ENCODE data around the gene PTPRN2. TPM values are rescaled to one million over a fixed set of nuclear protein-coding genes. Genes with fewer than 3 reads are reported as not detected.

The PTPRN2 gene
- total and polyA plus RNA-seq, 2 donors = 1.7 to 1.9 TPM

- H3K27ac ChIP-seq (ENCODE audit: low read depth in 1 of 2, low read length in 1 of 2) = no peak overlapping the region
- H3K4me3 ChIP-seq (ENCODE audit: low read length in 2 of 2) = no peak overlapping the region
- DNase-seq (ENCODE audit: low read depth in 6 of 9, low spot score in 9 of 9) = no peak
- no peaks in the 10 kb centered on the region for H3K27me3 ChIP-seq (ENCODE audit: control insufficient read depth in 2 of 2, insufficient read depth in 1 of 2, low read length in 1 of 2)
- H3K9me3 ChIP-seq (ENCODE audit: control insufficient read depth in 2 of 2, insufficient read depth in 1 of 2, low read length in 1 of 2) = no peaks in the 10 kb centered on the region
- peaks cover 0 to 13% of the 10 kb centered on the region in 2 donors for H3K4me1 ChIP-seq (ENCODE audit: control insufficient read depth in 2 of 2, insufficient read depth in 2 of 2, low read length in 2 of 2)
- WGBS = 98% methylated on average over 28 of the region's 28 CpGs
- no peaks in the 10 kb centered on the region for H3K36me3 ChIP-seq (ENCODE audit: control insufficient read depth in 2 of 2, insufficient read depth in 2 of 2, low read length in 1 of 2)
These were observed 1066.4 kb downstream of the PTPRN2 start for GRCh38 chr7:157521061-157521731.

GRCh38 chr7:157520249-157520648, 1067.4 kb downstream of the PTPRN2 start:
- WGBS = 84% methylated on average over 8 of the region's 8 CpGs
- Histone ChIP-seq H3K4me1 (ENCODE audit: control insufficient read depth in 2 of 2, insufficient read depth in 2 of 2, low read length in 2 of 2) (peaks cover 0 to 13% of the 10 kb centered on the region in 2 donors), H3K9me3 (ENCODE audit: control insufficient read depth in 2 of 2, insufficient read depth in 1 of 2, low read length in 1 of 2) (no peaks in the 10 kb centered on the region), H3K36me3 (ENCODE audit: control insufficient read depth in 2 of 2, insufficient read depth in 2 of 2, low read length in 1 of 2) (no peaks in the 10 kb centered on the region), H3K27ac (ENCODE audit: low read depth in 1 of 2, low read length in 1 of 2) (no peak overlapping the region), H3K27me3 (ENCODE audit: control insufficient read depth in 2 of 2, insufficient read depth in 1 of 2, low read length in 1 of 2) (no peaks in the 10 kb centered on the region), H3K4me3 (ENCODE audit: low read length in 2 of 2) (no peak overlapping the region)
- DNase-seq (ENCODE audit: low read depth in 6 of 9, low spot score in 9 of 9) = peak in 6 of 9 donors; percentile 13 to 70 (median 24)

- DNase-seq (ENCODE audit: low read depth in 6 of 9, low spot score in 9 of 9) = no peak
- H3K4me3 ChIP-seq (ENCODE audit: low read length in 2 of 2) = no peak overlapping the region
- no peaks in the 10 kb centered on the region for H3K27me3 ChIP-seq (ENCODE audit: control insufficient read depth in 2 of 2, insufficient read depth in 1 of 2, low read length in 1 of 2)
- H3K9me3 ChIP-seq (ENCODE audit: control insufficient read depth in 2 of 2, insufficient read depth in 1 of 2, low read length in 1 of 2) = no peaks in the 10 kb centered on the region
- H3K36me3 ChIP-seq (ENCODE audit: control insufficient read depth in 2 of 2, insufficient read depth in 2 of 2, low read length in 1 of 2) = no peaks in the 10 kb centered on the region
- H3K4me1 ChIP-seq (ENCODE audit: control insufficient read depth in 2 of 2, insufficient read depth in 2 of 2, low read length in 2 of 2) = peaks cover 0 to 13% of the 10 kb centered on the region in 2 donors
- no peak overlapping the region for H3K27ac ChIP-seq (ENCODE audit: low read depth in 1 of 2, low read length in 1 of 2)
- WGBS = 90% methylated on average over 16 of the region's 16 CpGs
These were observed 1067.8 kb downstream of the PTPRN2 start for GRCh38 chr7:157519798-157520244.

GRCh38 chr7:157519246-157519645, 1068.4 kb downstream of the PTPRN2 start:
- no peak overlapping the region for H3K4me3 ChIP-seq (ENCODE audit: low read length in 2 of 2)
- WGBS = 93% methylated on average over 10 of the region's 10 CpGs
- no peak overlapping the region for H3K27ac ChIP-seq (ENCODE audit: low read depth in 1 of 2, low read length in 1 of 2)
- H3K36me3 ChIP-seq (ENCODE audit: control insufficient read depth in 2 of 2, insufficient read depth in 2 of 2, low read length in 1 of 2) = no peaks in the 10 kb centered on the region
- no peaks in the 10 kb centered on the region for H3K27me3 ChIP-seq (ENCODE audit: control insufficient read depth in 2 of 2, insufficient read depth in 1 of 2, low read length in 1 of 2)
- H3K9me3 ChIP-seq (ENCODE audit: control insufficient read depth in 2 of 2, insufficient read depth in 1 of 2, low read length in 1 of 2) = no peaks in the 10 kb centered on the region
- no peak for DNase-seq (ENCODE audit: low read depth in 6 of 9, low spot score in 9 of 9)
- peaks cover 0 to 13% of the 10 kb centered on the region in 2 donors for H3K4me1 ChIP-seq (ENCODE audit: control insufficient read depth in 2 of 2, insufficient read depth in 2 of 2, low read length in 2 of 2)

GRCh38 chr7:157518514-157519175, 1069.0 kb downstream of the PTPRN2 start:
- peaks cover 0 to 13% of the 10 kb centered on the region in 2 donors for H3K4me1 ChIP-seq (ENCODE audit: control insufficient read depth in 2 of 2, insufficient read depth in 2 of 2, low read length in 2 of 2)
- DNase-seq (ENCODE audit: low read depth in 6 of 9, low spot score in 9 of 9) = no peak

GRCh38 chr7:157517782-157518513, 1069.7 kb downstream of the PTPRN2 start:
- no peaks in the 10 kb centered on the region for H3K27me3 ChIP-seq (ENCODE audit: control insufficient read depth in 2 of 2, insufficient read depth in 1 of 2, low read length in 1 of 2)
- no peaks in the 10 kb centered on the region for H3K36me3 ChIP-seq (ENCODE audit: control insufficient read depth in 2 of 2, insufficient read depth in 2 of 2, low read length in 1 of 2)
- no peak overlapping the region for H3K27ac ChIP-seq (ENCODE audit: low read depth in 1 of 2, low read length in 1 of 2)
- 89% methylated on average over 10 of the region's 10 CpGs for WGBS
- DNase-seq (ENCODE audit: low read depth in 6 of 9, low spot score in 9 of 9) = no peak
- H3K4me1 ChIP-seq (ENCODE audit: control insufficient read depth in 2 of 2, insufficient read depth in 2 of 2, low read length in 2 of 2) = peaks cover 0 to 13% of the 10 kb centered on the region in 2 donors
- H3K9me3 ChIP-seq (ENCODE audit: control insufficient read depth in 2 of 2, insufficient read depth in 1 of 2, low read length in 1 of 2) = no peaks in the 10 kb centered on the region
- no peak overlapping the region for H3K4me3 ChIP-seq (ENCODE audit: low read length in 2 of 2)

More at GRCh38 chr7:157518514-157519175, 1069.0 kb downstream of the PTPRN2 start:
- Histone ChIP-seq H3K27me3 (ENCODE audit: control insufficient read depth in 2 of 2, insufficient read depth in 1 of 2, low read length in 1 of 2) (no peaks in the 10 kb centered on the region), H3K4me3 (ENCODE audit: low read length in 2 of 2) (no peak overlapping the region), H3K36me3 (ENCODE audit: control insufficient read depth in 2 of 2, insufficient read depth in 2 of 2, low read length in 1 of 2) (no peaks in the 10 kb centered on the region), H3K27ac (ENCODE audit: low read depth in 1 of 2, low read length in 1 of 2) (no peak overlapping the region), H3K9me3 (ENCODE audit: control insufficient read depth in 2 of 2, insufficient read depth in 1 of 2, low read length in 1 of 2) (no peaks in the 10 kb centered on the region)
- WGBS = 96% methylated on average over 6 of the region's 6 CpGs

GRCh38 chr7:157516911-157517781, 1070.5 kb downstream of the PTPRN2 start:
- no peaks in the 10 kb centered on the region for H3K9me3 ChIP-seq (ENCODE audit: control insufficient read depth in 2 of 2, insufficient read depth in 1 of 2, low read length in 1 of 2)
- H3K36me3 ChIP-seq (ENCODE audit: control insufficient read depth in 2 of 2, insufficient read depth in 2 of 2, low read length in 1 of 2) = no peaks in the 10 kb centered on the region
- no peaks in the 10 kb centered on the region for H3K27me3 ChIP-seq (ENCODE audit: control insufficient read depth in 2 of 2, insufficient read depth in 1 of 2, low read length in 1 of 2)
- peaks cover 0 to 13% of the 10 kb centered on the region in 2 donors for H3K4me1 ChIP-seq (ENCODE audit: control insufficient read depth in 2 of 2, insufficient read depth in 2 of 2, low read length in 2 of 2)
- H3K27ac ChIP-seq (ENCODE audit: low read depth in 1 of 2, low read length in 1 of 2) = no peak overlapping the region
- no peak overlapping the region for H3K4me3 ChIP-seq (ENCODE audit: low read length in 2 of 2)
- 92% methylated on average over 25 of the region's 25 CpGs for WGBS
- no peak for DNase-seq (ENCODE audit: low read depth in 6 of 9, low spot score in 9 of 9)

GRCh38 chr7:157516311-157516710, 1071.3 kb downstream of the PTPRN2 start:
- no peak overlapping the region for H3K27ac ChIP-seq (ENCODE audit: low read depth in 1 of 2, low read length in 1 of 2)
- WGBS = 94% methylated on average over 13 of the region's 13 CpGs
- DNase-seq (ENCODE audit: low read depth in 6 of 9, low spot score in 9 of 9) = no peak
- no peak overlapping the region for H3K4me3 ChIP-seq (ENCODE audit: low read length in 2 of 2)
- no peaks in the 10 kb centered on the region for H3K27me3 ChIP-seq (ENCODE audit: control insufficient read depth in 2 of 2, insufficient read depth in 1 of 2, low read length in 1 of 2)
- H3K36me3 ChIP-seq (ENCODE audit: control insufficient read depth in 2 of 2, insufficient read depth in 2 of 2, low read length in 1 of 2) = no peaks in the 10 kb centered on the region
- H3K4me1 ChIP-seq (ENCODE audit: control insufficient read depth in 2 of 2, insufficient read depth in 2 of 2, low read length in 2 of 2) = peaks cover 0 to 13% of the 10 kb centered on the region in 2 donors
- no peaks in the 10 kb centered on the region for H3K9me3 ChIP-seq (ENCODE audit: control insufficient read depth in 2 of 2, insufficient read depth in 1 of 2, low read length in 1 of 2)

Data from thymus (tissue), 11 donors.